Prostate gland (tissue), 2 donors: ENCODE measurements around the gene H19.

Experiments
- POLR2A ChIP-seq: fragments of 450-650 bp; IDR thresholded peaks from one replicate; pipeline ENCODE4 v1.6.1; 2016; ENCODE audit warnings: antibody characterized with exemption, mild to moderate bottlenecking
- POLR2AphosphoS5 ChIP-seq: sonication (generic); formaldehyde crosslinking; IDR thresholded peaks from one replicate; pipeline ENCODE4 v1.6.1; 2017; ENCODE audit warnings: antibody characterized with exemption
- TF ChIP-seq, protein P1 (sequence below), 4 experiments: fragments of 200-600 bp in 2 of 4; fragments of 450-650 bp in 2 of 4; sonication (generic) in 2 of 4; IDR thresholded peaks; 1 replicate in 3 of 4; 2 replicates in 1 of 4; pipeline ENCODE4 v1.5.1; 2016 to 2019; ENCODE audit warnings: antibody characterized with exemption in 4 of 4, mild to moderate bottlenecking in 2 of 4, moderate library complexity in 2 of 4

DNA sequence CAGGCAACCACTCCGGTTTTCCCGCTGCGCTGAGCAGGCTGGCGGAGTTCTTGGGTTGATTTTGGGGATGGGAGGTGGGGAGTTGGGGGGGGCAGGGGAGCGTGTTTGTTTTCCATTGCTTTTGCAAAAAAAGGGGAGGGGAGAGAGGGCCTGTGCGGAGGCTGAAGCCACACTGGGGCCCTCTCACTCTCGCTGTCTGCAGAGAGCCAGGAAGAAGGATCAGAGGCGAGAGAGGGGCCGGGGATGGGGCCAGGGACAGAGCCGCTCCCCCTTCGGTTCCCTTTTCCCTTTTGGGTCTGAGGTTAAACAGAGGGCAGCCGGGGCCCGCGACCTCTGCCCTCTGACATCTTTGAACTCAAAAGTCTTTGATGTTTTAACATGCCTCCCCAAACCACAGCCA is 17.4 kb upstream of the H19 start:
- TF ChIP-seq, protein P1, sequence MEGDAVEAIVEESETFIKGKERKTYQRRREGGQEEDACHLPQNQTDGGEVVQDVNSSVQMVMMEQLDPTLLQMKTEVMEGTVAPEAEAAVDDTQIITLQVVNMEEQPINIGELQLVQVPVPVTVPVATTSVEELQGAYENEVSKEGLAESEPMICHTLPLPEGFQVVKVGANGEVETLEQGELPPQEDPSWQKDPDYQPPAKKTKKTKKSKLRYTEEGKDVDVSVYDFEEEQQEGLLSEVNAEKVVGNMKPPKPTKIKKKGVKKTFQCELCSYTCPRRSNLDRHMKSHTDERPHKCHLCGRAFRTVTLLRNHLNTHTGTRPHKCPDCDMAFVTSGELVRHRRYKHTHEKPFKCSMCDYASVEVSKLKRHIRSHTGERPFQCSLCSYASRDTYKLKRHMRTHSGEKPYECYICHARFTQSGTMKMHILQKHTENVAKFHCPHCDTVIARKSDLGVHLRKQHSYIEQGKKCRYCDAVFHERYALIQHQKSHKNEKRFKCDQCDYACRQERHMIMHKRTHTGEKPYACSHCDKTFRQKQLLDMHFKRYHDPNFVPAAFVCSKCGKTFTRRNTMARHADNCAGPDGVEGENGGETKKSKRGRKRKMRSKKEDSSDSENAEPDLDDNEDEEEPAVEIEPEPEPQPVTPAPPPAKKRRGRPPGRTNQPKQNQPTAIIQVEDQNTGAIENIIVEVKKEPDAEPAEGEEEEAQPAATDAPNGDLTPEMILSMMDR (IDR thresholded peaks at IDR 0.05): no peak
- TF ChIP-seq POLR2AphosphoS5: no peak
- TF ChIP-seq POLR2A: no peak
